ENCODE data around the gene DYNC1H1.

DNA sequence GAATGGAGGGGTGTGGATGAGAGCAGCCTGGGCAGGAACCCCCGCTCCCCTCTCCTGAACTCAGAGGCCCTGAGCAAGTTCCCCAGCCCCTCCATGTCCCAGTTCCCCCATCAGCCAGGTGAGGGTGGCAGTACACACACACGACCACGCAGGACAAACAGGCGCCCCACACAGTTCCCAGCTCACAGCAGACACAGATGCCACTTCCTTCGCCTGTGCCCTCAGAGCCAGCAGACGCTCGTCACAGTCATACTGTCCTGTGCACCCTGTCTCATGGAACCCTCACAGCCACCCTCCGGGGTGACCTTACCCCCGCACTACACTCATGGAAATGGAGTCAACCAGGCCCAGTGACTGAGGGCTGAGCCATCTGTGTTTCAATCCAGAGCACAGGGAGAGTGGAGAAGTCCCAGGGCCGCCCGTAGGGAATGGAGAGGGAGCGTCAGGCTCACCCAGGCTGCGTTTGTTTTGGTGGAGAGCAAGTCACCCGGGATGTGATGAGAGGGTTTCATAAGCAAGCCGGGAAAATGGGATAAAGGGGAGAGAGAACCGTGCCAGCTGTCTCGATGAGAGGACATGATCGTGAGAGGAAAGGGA lies 47.5 kb upstream of the DYNC1H1 start:
- TF ChIP-seq POLR2AphosphoS5 (IDR thresholded peaks at IDR 0.05; ENCODE audit: borderline replicate concordance, low read depth, low read length) (no peak), EZH2 (IDR thresholded peaks at IDR 0.05) (no peak), FOXP2 (optimal IDR thresholded peaks at IDR 0.05; ENCODE audit: control extremely low read depth, extremely low read length, insufficient read depth) (no peak)

All from SK-N-MC (cell line).